Inflammatory macrophage treated with lipopolysaccharide for 1 hour (primary cell): Measurements from ENCODE around the gene RHBDF1.
"Not testable (repeated sequence)": the region's sequence is repeated elsewhere in the genome, so short reads cannot be mapped to it uniquely, and the experiment has no call there.

Source experiments
- DNase-seq, 2 donors: peaks; one replicate each; pipeline ENCODE4 v3.0.0-alpha.2; 2020 to 2022

The RHBDF1 gene

GRCh38 chr16:35678-36305 lies 36.6 kb downstream of the RHBDF1 start:
- no peak for DNase-seq

- peak; percentile 69 to 78 for DNase-seq
These were observed 37.3 kb downstream of the RHBDF1 start for GRCh38 chr16:35011-35677.

GRCh38 chr16:34648-34987 lies 37.8 kb downstream of the RHBDF1 start:
- DNase-seq, result no peak

- DNase-seq, result no peak
These were observed 38.4 kb downstream of the RHBDF1 start for GRCh38 chr16:33877-34647.

- DNase-seq, result not testable (repeated sequence)
These were observed 39.1 kb downstream of the RHBDF1 start for GRCh38 chr16:33154-33876.

- DNase-seq, result not testable (repeated sequence)
These were observed 41.8 kb downstream of the RHBDF1 start for GRCh38 chr16:30627-31026.

- not testable (repeated sequence) for DNase-seq
These were observed 46.5 kb downstream of the RHBDF1 start for GRCh38 chr16:25926-26348.

GRCh38 chr16:24151-24550 lies 48.3 kb downstream of the RHBDF1 start:
- DNase-seq, result not testable (repeated sequence)

- DNase-seq, result not testable (repeated sequence)
These were observed 51.5 kb downstream of the RHBDF1 start for GRCh38 chr16:20886-21285.

- DNase-seq, result not testable (repeated sequence)
These were observed 55.2 kb downstream of the RHBDF1 start for GRCh38 chr16:17062-17765.

GRCh38 chr16:10772-11171 lies 61.7 kb downstream of the RHBDF1 start:
- DNase-seq, result not testable (repeated sequence)

- no peak for DNase-seq
These were observed 62.3 kb downstream of the RHBDF1 start for GRCh38 chr16:9903-10665.
